Activated CD4-positive, alpha-beta T cell treated with anti-CD3 and anti-CD28 coated beads for 1 hour (primary cell): ENCODE data around the gene GOLGA6L10.
"Not testable (repeated sequence)": the region's sequence is repeated elsewhere in the genome, so short reads cannot be mapped to it uniquely, and the experiment has no call there.

Experiments
- DNase-seq: peaks from one replicate; pipeline ENCODE4 v3.0.0-alpha.2; 2020

The GOLGA6L10 gene, protein sequence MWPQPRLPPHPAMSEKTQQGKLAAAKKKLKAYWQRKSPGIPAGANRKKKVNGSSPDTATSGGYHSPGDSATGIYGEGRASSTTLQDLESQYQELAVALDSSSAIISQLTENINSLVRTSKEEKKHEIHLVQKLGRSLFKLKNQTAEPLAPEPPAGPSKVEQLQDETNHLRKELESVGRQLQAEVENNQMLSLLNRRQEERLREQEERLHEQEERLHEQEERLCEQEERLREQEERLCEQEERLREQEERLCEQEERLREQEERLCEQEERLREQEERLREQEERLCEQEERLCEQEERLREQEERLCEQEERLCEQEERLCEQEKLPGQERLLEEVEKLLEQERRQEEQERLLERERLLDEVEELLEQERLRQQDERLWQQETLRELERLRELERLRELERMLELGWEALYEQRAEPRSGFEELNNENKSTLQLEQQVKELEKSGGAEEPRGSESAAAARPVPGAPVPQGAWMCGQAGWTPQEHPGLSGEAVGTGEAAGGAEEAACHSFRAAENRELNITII

DNA sequence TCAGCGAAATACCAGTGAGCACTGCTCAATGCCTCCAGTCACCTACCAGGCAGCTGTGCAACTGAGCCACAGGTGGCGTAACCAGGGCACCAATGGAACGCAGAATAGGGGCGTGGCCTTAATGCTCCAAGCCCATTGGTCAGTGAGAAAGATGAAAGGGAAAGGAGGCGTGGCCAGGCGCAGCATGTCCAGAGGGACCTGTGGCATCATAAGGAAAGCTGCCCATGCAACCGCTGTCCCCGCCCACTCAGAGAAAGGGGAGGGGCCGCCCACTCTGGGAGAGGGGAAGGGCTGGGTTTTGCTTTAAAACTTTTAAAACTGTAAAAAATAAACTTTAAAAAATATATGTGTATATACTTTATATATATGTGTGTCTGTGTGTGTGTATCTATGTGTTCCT is at the start of gene GOLGA6L10:
Gene GOLGA6L10 (minus strand): TSS at position 101 of the 400 bp plus-strand sequence. CDS start 100 bp downstream, at position 1.
- DNase-seq: not testable (repeated sequence)

DNA sequence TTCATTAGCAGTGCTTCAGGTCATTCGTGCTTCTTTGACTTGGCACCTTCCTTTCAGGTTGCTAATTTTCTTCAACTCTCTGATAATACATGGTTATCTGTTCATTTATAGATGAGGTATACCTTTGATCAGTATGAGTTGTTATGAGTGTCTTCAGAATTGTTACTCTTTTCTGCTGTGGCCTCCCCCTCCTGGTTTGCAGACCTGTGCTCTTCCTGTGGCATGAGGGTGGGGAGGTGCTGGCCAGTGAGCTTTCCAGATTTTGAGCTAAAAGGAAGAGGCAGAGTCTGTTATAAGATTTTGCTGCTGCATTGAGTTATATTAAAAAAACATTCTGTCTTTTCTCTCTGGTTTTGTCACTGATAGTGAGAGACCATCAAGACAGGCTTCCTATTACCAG is 49.5 kb upstream of the GOLGA6L10 start:
- DNase-seq: no peak

DNA sequence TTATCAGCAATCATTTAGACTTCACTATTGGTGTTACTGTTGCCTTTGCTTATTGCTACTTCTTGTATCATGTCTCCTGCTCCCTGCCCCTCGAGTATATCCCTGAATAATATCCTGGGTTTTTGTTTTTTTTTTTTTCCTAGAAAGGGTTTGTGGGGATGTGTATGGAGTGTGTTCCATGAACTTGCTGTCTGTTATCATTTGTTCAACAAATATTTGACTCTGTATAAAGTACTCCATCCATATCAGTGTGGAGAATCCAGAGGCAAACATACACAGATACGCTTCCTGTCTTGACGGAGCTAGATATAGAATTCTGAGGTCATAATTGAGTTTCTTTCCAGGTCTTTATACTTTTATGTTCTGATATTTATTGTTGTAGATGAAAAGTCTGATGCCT is 48.5 kb upstream of the GOLGA6L10 start:
- no peak for DNase-seq

DNA sequence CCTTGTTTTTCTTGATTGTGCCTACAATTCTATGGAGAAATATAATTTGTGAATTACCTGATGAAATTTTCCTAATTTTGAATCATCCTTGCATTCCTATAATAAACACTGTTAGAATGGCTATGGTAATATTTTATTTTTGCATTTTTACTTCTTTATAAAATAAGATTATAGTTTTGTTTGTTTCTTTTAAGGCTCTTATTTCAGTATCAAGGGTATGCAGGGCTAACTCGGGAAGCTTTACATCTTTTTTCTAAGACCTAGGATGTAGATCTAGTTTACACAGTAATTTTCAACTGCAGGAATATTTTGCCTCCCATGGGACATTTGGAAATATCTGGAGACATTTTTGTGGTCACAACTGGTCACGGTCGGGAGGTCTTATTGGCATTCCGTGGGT is 46.5 kb upstream of the GOLGA6L10 start:
- DNase-seq: not testable (repeated sequence)

DNA sequence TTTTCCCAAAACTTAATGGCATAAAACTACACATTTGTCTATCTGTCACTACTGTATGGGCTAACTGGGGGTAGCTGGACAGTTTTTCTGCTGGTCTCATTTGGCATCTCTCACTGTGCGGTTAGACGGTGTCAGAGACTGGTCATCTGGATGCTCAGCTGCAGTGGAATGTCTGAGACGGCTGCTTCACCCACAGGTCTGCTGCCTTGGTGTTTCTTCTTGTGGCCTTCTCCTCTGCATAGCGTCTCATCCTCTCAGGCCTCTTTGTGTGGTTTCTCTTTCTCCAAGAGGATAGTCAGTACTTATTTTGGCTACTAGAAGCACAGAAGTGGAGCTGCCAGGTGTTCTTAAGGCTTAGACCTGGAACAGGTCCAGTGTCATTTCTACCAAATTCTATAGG is 44.4 kb upstream of the GOLGA6L10 start:
- DNase-seq: no peak

DNA sequence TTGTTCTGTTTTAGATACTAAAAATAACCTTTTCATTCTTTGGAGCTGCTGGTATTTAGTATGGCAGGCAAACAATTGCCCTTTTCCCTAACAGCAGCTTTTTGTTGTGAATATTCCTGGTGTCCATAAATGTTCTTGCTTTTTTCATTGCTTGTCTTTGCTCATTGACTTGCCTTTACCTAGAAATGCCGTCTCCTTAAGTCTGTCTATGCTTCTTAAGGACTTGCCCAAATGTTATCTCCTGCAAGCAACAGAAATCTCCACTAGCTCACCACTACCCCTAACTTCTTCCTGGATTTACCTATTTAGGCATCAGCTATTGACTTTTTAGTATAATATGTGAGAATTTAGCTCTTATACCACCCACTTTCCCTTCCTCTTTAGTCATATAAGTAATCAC is 42.8 kb upstream of the GOLGA6L10 start:
- not testable (repeated sequence) for DNase-seq

DNA sequence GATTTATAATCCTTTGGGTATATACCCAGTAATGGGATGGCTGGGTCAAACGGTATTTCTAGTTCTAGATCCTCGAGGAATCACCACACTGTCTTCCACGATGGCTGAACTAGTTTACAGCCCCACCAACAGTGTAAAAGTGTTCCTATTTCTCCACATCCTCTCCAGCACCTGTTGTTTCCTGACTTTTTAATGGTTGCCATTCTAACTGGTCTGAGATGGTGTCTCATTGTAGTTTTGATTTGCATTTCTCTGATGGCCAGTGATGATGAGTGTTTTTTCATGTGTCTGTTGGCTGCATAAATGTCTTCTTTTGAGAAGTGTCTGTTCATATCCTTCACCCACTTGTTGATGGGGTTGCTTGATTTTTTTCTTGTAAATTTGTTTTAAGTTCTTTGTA is 40.9 kb upstream of the GOLGA6L10 start:
- DNase-seq: not testable (repeated sequence)

DNA sequence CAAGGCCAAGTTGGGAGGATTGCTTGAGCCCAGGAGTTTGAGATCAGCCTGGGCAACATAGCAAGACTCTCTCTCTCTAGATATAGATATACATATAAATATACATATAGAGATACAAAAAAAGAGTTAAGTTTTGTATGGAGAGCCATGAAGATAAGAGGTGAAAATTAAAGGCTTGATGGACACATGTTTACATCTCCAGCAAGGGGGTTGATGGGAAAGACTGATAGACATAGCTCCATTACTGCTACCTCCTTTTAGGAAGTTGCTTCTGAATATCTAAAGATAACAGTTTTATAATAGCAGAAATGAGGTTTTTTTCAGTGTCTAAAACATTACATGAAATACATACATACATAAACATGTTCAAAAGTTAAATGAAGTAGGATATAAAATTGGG is 37.9 kb upstream of the GOLGA6L10 start:
- DNase-seq: not testable (repeated sequence)

DNA sequence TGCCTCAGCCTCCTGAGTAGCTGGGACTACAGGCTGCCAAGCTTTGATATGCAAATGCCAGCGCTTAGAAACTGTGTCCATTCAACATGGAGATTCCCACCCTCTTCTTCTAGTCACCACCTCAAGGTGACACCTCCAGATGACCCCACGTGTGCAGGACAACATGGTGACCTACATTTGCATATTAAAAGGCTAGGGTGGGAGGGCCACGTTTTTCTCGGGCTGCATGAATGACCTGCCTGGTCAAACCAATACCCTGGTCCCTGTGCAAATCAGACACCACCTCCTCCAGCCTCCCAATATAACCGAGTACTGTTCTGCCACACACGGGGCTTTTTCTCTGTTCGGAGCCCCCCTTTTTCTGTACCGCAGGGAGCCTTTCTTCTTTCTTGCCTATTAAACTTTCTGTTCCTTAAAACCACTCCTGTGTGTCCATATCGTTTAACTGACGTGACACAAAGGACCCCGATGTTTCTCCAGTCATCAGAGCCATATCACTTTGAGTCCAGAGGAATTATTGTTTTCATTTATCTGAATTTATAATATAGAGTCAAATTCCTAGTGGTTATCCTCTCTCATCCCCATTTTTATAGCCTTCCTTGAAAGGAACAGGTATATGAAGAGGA is 32.2 kb upstream of the GOLGA6L10 start:
- DNase-seq: not testable (repeated sequence)

DNA sequence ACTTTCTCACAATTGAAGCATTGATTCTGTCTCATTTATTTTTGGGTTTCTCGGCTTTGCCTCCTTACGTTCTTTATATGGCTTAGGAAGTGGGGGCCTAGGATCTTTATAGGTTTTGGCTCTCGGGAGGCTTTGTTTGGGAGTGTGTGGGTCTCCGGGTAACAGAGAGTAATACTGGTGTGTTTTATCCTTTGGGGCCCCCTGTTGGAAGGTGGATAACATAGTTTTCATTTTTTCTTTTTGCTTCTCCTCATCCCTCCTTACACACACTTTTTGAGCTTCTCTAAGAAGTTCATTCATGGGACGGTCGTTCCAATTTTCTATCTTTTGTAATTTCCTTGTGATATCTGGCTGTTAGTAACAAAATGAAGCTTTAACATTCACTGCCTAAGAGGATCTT is 30.3 kb upstream of the GOLGA6L10 start:
- DNase-seq: not testable (repeated sequence)

DNA sequence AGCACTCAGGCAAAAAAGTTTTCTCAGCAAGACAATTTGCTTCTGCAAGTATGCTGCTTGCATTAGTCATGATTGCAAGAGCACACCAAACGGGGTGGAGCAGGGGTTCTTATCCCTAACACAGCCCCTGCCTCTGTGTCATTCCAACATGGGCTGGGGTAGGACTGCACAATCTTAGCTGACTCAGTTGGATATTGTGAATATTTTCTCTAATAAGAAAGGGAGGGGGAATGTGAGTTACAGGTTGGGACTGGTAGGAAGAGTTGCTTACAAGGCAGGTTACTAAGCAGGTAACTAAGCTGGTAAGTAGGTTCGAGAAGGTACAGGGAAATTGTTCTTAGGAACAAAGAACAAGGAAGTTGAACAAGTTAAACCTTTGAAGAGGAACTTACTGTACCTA is 24.4 kb upstream of the GOLGA6L10 start:
- DNase-seq: not testable (repeated sequence)

DNA sequence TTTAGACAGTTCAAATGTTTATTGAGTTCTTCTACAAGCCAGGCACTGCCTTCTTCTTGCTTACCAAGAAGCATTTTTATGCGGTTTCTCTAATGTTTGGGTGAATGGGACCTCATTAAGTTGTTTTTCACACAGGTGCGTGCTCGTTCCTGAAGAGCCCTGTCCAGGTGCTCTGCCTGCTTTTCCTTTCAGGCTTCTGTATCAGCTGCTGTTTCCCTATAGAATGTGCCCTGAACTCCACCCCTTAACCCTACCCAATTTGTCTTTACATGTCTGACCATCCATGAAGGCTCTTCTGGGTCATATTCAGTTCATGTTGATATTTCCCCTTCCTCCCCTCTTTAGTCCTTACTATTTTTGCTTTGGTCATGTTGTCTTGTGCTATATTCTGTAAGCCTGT is 22.4 kb upstream of the GOLGA6L10 start:
- DNase-seq: no peak

DNA sequence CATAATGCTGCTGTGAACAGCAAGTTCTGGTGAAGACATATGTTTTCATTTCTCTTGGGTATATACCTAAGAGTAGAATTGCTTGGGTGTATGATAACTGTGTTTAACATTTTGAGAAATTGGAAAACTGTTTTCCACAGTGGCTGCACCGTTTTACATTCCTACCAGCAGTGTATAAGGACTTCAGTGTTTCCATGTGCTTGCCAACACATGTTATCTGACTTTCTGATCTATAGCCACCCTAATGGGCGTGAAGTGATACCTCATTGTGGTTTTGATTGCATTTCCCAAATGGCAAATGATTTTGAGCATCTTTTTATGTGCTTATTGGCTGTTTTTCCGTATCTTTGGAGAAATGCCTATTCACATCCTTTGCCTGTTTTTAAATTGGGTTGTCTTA is 18.5 kb upstream of the GOLGA6L10 start:
- not testable (repeated sequence) for DNase-seq

DNA sequence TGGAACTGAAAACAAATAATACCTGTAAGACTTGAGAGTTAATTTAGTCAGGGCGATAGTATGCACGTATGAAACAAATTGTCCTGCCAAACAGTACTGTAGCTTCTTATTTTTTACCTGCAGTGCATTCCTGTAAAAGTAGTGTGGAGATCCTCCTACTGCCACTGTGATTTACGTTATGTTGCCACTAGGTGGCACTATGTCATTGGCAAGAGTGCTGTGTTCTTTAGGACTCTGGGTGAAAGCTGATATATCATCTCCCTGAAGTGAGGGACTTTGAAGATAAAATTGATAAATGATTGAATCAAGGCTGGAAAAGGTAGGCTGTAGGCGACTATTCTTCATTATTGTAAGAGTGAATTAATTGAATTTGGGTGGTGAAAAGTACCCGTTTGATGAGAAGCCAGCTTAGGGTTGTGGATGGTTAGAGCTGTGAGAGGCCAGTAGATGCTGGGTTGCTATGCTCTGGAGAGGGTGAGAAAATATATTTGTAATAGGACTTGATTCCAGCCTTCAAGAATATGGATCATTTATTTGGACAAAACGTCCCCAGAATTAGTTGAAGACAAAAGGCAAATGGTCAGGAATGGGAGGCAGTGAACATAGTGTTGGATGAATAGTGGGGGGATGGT is 16.5 kb upstream of the GOLGA6L10 start:
- DNase-seq: peak; percentile 8

DNA sequence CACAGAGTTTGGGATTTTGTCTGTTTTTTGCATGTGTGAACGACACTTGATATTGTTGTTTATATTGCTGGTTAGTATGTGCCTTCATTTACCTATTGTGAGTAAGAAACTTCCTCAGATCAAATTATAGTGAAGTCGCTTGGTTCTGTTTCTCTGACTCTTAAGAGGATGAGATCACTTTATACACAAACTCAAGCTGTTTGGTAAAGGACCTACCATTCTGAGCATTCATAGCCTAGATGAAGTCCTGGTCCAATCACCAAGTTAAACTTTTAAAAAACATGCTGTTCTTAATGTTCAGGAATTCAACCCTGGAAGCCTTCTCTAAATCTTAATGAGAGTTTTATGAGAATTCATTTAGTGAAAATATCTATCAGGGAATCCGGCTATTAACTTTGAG is 15.3 kb upstream of the GOLGA6L10 start:
- DNase-seq: not testable (repeated sequence)

DNA sequence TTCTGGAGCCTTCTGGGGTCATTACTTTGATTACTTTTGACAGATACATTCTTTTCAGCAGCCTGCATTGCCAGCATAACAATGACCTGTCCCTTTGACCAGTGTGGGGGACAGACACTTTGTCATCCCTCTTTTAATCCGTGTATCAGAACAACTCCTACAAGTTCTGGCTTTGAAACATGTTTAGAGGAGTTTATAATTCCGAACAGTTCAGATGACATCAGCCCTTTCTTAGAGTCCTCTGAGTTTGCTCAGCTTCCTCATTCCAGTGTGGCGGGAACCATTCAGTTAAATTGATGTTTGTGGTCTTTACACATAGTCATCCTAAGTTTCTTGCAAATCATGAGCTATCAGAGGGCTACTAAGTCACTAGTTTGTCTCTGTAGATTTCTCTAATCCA is 13.5 kb upstream of the GOLGA6L10 start:
- DNase-seq: not testable (repeated sequence)

DNA sequence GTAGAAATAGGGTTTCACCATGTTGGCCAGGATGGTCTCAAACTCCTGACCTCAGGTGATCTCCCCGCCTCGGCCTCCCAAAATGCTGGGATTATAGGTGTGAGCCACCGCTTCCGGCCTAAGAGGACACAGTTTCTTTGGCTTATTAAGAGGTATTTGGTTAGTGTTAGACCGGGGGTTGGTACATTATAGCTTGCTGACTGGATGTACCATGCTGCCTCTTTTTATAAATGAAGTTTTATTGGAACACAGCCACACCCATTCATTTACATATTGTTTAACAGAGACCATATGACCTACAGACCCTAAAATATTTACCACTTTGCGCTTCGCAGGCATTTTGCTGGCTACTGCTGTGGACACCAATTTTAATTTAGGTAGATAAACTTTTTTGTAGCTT is 11.3 kb upstream of the GOLGA6L10 start:
- DNase-seq: not testable (repeated sequence)

DNA sequence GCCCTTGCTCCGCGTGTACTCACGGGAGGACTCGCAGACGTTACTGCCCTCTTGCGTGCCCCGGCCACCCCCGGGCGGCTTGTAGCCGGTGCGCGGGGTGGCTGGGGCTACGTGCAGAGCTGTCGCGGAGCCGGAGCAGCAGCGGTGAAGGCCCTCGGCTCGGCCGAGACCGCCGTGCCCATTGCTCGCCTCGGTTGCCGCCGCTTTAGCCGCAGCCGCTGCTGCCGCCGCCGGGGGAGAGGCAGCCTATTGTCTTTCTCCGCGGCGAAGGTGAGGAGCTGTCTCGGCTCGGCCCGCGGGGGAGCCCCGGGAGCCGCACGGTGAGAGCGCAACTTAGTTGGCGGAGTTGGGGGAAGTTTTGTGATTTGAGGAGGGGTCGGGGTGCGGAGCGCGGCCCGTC is 5.8 kb upstream of the GOLGA6L10 start:
- not testable (repeated sequence) for DNase-seq

DNA sequence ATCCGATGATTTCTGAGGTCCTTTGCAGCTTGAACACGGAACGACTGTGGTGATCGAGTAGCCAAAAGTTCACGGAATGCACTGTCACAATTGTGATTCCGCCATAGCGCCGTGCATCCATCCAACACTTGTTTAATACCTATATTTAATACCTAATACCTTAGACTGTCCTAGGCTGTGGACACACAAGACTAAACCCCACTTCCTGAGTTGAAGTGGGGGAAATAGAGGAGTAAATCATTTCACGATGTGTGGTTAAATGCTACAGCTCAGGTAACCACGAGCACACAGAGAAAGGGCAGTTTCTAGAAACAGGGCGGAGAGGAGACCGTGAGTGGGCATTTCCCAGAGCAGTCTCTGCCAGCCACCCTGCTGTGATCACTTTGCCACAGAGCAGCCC is 5.3 kb upstream of the GOLGA6L10 start:
- not testable (repeated sequence) for DNase-seq

DNA sequence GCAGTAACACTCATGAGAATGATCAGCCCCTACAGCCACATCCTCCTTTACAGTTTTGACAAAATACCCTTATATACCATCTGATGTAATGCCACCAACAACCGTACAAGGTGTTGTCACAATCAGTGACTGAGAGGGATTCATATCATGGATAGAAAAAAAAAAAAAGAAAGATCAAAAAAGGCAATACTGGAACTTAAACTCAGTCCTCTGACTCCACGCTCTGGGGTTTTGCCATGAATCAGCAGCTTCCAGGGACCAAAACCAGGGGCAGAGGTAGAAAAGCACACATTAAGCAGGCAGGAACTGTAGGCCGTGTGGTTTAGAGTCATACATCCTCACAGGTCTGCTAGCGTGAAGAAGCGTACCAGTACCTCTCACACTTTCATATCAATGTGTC is 1.6 kb downstream of the GOLGA6L10 start:
- not testable (repeated sequence) for DNase-seq

DNA sequence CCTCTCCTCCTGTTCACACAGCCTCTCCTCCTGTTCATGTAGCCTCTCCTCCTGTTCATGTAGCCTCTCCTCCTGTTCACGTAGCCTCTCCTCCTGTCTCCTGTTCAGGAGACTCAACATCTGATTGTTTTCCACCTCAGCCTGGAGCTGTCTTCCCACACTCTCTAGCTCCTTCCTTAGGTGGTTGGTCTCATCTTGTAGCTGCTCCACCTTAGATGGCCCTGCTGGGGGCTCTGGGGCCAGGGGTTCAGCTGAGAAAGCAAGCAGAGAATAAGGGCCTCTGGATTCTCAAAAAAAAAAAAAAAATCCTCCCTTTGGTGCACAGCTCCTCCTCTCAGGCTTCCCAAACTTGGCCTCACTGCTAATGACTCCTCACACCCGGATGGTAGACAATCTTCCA is 4.1 kb downstream of the GOLGA6L10 start:
- not testable (repeated sequence) for DNase-seq

DNA sequence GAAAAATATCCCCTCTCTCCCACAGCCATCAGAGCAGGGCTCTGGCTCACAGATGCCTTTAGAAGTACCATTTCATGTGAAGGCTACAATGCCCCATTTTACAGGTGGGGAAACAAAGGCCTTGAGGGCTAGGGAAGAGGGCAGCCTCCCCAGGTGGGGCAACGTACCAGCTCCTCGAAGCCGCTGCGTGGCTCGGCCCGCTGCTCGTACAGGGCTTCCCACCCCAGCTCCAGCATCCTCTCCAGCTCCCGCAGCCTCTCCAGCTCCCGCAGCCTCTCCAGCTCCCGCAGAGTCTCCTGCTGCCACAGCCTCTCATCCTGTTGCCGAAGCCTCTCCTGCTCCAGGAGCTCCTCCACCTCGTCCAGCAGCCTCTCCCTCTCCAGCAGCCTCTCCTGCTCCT is 4.9 kb downstream of the GOLGA6L10 start:
- not testable (repeated sequence) for DNase-seq

DNA sequence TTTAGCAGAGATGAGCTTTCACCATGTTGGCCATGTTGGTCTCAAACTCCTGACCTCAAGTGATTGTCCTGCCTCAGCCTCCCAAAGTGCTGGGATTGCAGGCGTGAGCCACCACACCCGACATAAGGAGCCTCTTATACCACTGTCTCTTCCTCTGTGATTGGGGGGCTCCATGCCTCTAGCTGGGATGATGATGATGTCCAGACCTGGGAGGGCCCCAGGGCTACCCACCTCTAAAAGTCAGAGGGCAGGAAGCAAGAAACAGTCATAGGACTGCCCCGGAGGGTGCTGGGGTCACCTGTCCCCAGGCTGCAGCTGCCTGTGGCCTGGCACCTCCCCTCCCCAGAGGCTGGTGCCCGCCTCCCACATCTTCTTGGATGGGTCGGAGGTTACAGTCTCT is 5.4 kb downstream of the GOLGA6L10 start:
- DNase-seq: not testable (repeated sequence)
